PC-9 (cell line): ENCODE measurements around the gene SYK.

Experiments used
- EZH2 ChIP-seq: fragments of 200-600 bp; sonication (generic); IDR thresholded peaks from 2 replicates; pipeline ENCODE4 v1.8.0; 2017; ENCODE audit warnings: antibody characterized with exemption, low read depth
- TF ChIP-seq, protein P1 (sequence below): fragments of 200-600 bp; sonication (generic); conservative IDR thresholded peaks from 2 replicates; pipeline ENCODE4 v1.6.1; 2017; ENCODE audit warnings: mixed run types, antibody characterized with exemption, mild to moderate bottlenecking, moderate library complexity

- TF ChIP-seq, protein P1, sequence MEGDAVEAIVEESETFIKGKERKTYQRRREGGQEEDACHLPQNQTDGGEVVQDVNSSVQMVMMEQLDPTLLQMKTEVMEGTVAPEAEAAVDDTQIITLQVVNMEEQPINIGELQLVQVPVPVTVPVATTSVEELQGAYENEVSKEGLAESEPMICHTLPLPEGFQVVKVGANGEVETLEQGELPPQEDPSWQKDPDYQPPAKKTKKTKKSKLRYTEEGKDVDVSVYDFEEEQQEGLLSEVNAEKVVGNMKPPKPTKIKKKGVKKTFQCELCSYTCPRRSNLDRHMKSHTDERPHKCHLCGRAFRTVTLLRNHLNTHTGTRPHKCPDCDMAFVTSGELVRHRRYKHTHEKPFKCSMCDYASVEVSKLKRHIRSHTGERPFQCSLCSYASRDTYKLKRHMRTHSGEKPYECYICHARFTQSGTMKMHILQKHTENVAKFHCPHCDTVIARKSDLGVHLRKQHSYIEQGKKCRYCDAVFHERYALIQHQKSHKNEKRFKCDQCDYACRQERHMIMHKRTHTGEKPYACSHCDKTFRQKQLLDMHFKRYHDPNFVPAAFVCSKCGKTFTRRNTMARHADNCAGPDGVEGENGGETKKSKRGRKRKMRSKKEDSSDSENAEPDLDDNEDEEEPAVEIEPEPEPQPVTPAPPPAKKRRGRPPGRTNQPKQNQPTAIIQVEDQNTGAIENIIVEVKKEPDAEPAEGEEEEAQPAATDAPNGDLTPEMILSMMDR: no peak
- TF ChIP-seq EZH2: no peak
These were observed 138.7 kb downstream of the SYK start for GRCh38 chr9:90940280-90940679.
